ENCODE results near the gene BDH1.

- TF ChIP-seq CTCF (IDR thresholded peaks at IDR 0.05; ENCODE audit: poor library complexity) = no peak
- TF ChIP-seq EZH2 (IDR thresholded peaks at IDR 0.05; ENCODE audit: borderline replicate concordance) = no peak
- no peak for TF ChIP-seq EZH2phosphoT487 (IDR thresholded peaks at IDR 0.05; ENCODE audit: low read depth, severe bottlenecking, unreplicated experiment)
Observed at GRCh38 chr3:197542741-197543454, 12.9 kb downstream of the BDH1 start.

Data from hepatocyte (in vitro differentiated cells).